Stimulated activated naive CD8-positive, alpha-beta T cell treated with anti-CD3 and anti-CD28 coated beads, Interleukin-15, Interleukin-2, amounts not matched to agents 100 ng/mL and 50 ng/mL, for 24 hours (primary cell): ENCODE results near the gene NOSTRIN.
"Not testable (repeated sequence)": the region's sequence is repeated elsewhere in the genome, so short reads cannot be mapped to it uniquely, and the experiment has no call there.

ENCODE experiments used
- H3K27ac Mint-ChIP-seq: one replicate; pipeline ENCODE4 v1.8.0; 2021; ENCODE audit warnings: mild to moderate bottlenecking, mixed read lengths
- H3K27me3 Mint-ChIP-seq: one replicate; pipeline ENCODE4 v1.8.0; 2021; ENCODE audit warnings: mixed read lengths
- H3K36me3 Mint-ChIP-seq: one replicate; pipeline ENCODE4 v1.8.0; 2021; ENCODE audit warnings: low read depth, mixed read lengths
- H3K4me1 Mint-ChIP-seq: one replicate; pipeline ENCODE4 v1.8.0; 2021; ENCODE audit warnings: low read depth, mixed read lengths
- H3K4me3 Mint-ChIP-seq: one replicate; pipeline ENCODE4 v1.8.0; 2021; ENCODE audit warnings: mild to moderate bottlenecking, mixed read lengths
- H3K9me3 Mint-ChIP-seq: one replicate; pipeline ENCODE4 v1.8.0; 2021; ENCODE audit warnings: mixed read lengths

The NOSTRIN gene

GRCh38 chr2:168781191-168781817, 21.1 kb upstream of the NOSTRIN start:
- H3K9me3 Mint-ChIP-seq = no peaks in the 10 kb centered on the region
- no peak overlapping the region for H3K4me3 Mint-ChIP-seq
- H3K36me3 Mint-ChIP-seq = no peaks in the 10 kb centered on the region
- H3K4me1 Mint-ChIP-seq = no peaks in the 10 kb centered on the region
- H3K27ac Mint-ChIP-seq = no peak overlapping the region
- no peaks in the 10 kb centered on the region for H3K27me3 Mint-ChIP-seq

- H3K4me1 Mint-ChIP-seq = no peaks in the 10 kb centered on the region
- H3K27ac Mint-ChIP-seq = no peak overlapping the region
- H3K9me3 Mint-ChIP-seq = no peaks in the 10 kb centered on the region
- no peaks in the 10 kb centered on the region for H3K27me3 Mint-ChIP-seq
- H3K4me3 Mint-ChIP-seq = no peak overlapping the region
- H3K36me3 Mint-ChIP-seq = no peaks in the 10 kb centered on the region
These were observed 20.2 kb upstream of the NOSTRIN start for GRCh38 chr2:168782271-168782670.

DNA sequence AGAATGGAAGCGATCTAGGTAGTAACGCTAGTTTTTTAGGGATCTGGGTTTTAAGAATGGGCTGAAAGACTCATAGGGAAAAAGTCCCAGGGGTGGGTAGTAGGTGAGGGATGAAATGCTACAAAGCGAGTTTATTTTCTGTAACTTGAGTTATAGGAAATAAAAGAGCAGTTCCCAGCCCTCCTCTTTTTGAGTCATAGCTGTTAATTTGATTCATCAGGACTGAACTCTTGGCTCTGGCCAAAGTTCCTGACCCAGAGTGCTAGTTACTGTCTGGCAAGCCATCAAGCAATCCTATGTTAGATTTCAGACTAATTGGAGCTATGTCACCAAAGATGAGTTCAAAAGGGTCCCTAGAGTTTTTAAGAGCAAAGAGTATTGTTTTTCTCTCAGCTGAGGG, 17.4 kb upstream of the NOSTRIN start:
- Mint-ChIP-seq H3K4me3 (no peak overlapping the region), H3K27me3 (no peaks in the 10 kb centered on the region), H3K4me1 (no peaks in the 10 kb centered on the region), H3K36me3 (no peaks in the 10 kb centered on the region), H3K9me3 (no peaks in the 10 kb centered on the region), H3K27ac (no peak overlapping the region)

DNA sequence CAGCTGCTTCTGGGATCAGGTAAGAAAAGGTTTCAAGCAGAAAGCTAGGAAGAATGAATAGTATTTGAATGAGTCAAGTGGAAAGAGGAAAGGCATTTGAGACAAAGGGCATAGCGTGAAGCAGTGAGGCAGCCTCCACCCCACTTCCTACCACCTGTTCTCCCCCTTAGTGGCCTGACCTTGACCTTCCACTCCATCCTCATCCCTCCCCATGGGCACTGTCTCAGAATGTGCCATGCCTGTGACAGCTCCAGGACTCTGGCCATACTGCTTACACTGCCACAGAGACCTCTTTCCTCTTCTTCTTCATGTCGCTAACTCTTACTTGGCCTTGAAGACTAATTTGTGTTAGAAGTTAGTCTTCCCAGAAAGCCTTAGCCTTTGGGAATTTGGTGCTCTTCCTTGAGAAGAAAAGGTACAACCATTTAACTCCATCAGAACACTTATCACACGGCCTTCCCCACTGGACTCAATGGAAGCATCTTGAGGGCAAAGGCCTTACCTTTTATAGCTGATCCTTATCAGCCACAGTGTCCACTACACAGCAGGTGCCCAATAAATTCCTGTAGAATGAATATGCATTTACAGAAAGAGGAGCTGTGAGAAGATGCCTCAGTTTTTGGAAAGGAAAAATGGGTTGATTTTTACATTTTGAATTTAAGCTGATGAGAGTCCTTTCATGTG, 15.2 kb upstream of the NOSTRIN start:
- Mint-ChIP-seq H3K36me3 (no peaks in the 10 kb centered on the region), H3K9me3 (no peaks in the 10 kb centered on the region), H3K4me1 (no peaks in the 10 kb centered on the region), H3K27ac (no peak overlapping the region), H3K27me3 (no peaks in the 10 kb centered on the region), H3K4me3 (no peak overlapping the region)

DNA sequence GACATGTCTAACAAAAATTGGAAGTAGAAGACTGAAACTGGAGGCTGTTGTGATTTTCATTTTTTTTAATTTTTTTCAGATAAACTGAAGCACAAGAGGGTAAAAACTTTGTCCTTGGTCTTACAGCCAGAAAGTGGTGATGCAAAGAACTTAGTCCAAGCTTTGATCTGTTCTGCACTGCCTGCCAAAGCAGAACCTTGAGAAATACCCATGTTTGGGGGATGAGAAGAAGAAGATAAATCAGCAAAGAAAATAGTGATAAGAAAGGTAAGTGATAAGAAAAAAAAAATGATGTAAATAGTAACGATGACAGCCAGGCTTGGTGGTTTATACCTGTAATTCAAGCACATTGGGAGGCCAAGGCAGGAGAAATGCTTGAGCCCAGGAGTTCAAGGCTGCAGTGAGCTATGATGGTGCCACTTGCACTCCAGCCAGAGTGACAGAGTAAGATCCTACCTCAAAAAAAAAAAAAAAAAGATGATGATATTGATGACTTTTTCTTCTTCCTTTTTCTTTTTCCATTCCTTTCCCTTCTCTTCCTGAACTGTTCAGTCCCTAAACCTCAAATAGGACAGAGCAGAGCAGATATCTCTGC, 14.6 kb upstream of the NOSTRIN start:
- H3K27me3 Mint-ChIP-seq = no peaks in the 10 kb centered on the region
- no peak overlapping the region for H3K4me3 Mint-ChIP-seq
- H3K9me3 Mint-ChIP-seq = no peaks in the 10 kb centered on the region
- no peaks in the 10 kb centered on the region for H3K36me3 Mint-ChIP-seq
- no peak overlapping the region for H3K27ac Mint-ChIP-seq
- H3K4me1 Mint-ChIP-seq = no peaks in the 10 kb centered on the region

DNA sequence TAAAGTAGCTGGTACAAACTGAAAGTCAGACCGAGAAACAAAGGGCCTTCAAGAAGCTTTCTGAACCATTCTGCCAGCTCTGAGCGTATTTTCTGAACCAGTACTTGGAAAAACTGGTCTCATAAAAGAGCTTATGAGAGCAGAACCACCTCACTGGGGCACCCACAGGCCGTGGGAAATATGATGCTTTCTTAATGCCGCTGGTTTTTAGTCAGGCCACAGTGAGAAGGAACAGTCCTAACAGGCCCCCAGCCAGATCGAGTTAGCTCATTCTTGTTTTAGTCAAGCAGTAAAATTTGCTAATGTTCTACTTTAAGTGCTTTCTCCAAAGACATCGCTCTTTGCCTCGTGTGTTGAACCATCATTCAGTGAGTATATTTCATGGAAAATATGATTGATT, 12.7 kb upstream of the NOSTRIN start:
- Mint-ChIP-seq H3K4me3 (no peak overlapping the region), H3K36me3 (no peaks in the 10 kb centered on the region), H3K4me1 (no peaks in the 10 kb centered on the region), H3K27me3 (no peaks in the 10 kb centered on the region), H3K27ac (no peak overlapping the region), H3K9me3 (no peaks in the 10 kb centered on the region)

DNA sequence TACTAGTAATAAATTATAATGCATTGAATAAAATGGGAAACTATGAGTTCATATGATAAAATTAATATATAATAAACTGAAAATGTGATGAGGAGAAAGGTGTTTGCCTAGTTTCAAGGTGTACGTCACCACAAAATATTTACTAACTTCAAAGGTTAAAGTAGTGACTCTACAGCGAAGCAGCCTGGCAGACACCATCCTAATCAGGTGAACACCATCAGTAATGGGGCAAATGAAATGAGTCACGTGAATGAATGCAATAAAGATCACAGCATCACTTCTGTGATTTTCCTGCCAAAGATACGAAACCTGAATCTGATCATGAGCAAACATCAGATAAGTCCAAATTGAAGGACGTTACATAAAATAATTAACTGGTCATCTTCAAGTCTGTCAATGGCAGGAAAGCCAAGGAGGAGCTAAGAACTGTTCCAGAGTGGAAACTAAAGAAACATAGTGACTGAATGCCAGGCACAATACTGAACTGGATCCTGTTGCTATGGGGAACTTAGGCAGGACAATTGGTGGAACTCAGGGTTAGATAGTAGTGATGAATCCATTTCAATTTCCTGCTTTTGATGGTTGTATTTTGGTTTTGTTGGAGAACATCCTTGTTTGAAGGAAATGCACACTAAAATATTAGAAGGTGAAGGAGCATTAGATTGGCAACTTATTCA, 12.1 kb upstream of the NOSTRIN start:
- Mint-ChIP-seq H3K4me3 (no peak overlapping the region), H3K9me3 (no peaks in the 10 kb centered on the region), H3K36me3 (no peaks in the 10 kb centered on the region), H3K4me1 (no peaks in the 10 kb centered on the region), H3K27ac (no peak overlapping the region), H3K27me3 (no peaks in the 10 kb centered on the region)

- not testable (repeated sequence) for H3K4me1 Mint-ChIP-seq, H3K36me3 Mint-ChIP-seq, H3K27ac Mint-ChIP-seq, H3K9me3 Mint-ChIP-seq, H3K27me3 Mint-ChIP-seq, H3K4me3 Mint-ChIP-seq
These were observed 11.3 kb upstream of the NOSTRIN start for GRCh38 chr2:168791140-168791539.

- Mint-ChIP-seq H3K36me3 (no peaks in the 10 kb centered on the region), H3K9me3 (no peaks in the 10 kb centered on the region), H3K27me3 (no peaks in the 10 kb centered on the region), H3K4me1 (no peaks in the 10 kb centered on the region), H3K27ac (no peak overlapping the region), H3K4me3 (no peak overlapping the region)
These were observed 8.8 kb upstream of the NOSTRIN start for GRCh38 chr2:168793596-168793995.

- Mint-ChIP-seq H3K27me3 (no peaks in the 10 kb centered on the region), H3K4me1 (no peaks in the 10 kb centered on the region), H3K27ac (no peak overlapping the region), H3K9me3 (no peaks in the 10 kb centered on the region), H3K36me3 (no peaks in the 10 kb centered on the region), H3K4me3 (no peak overlapping the region)
These were observed 7.5 kb upstream of the NOSTRIN start for GRCh38 chr2:168794968-168795367.

- Mint-ChIP-seq H3K36me3 (no peaks in the 10 kb centered on the region), H3K4me3 (no peak overlapping the region), H3K4me1 (no peaks in the 10 kb centered on the region), H3K27ac (no peak overlapping the region), H3K9me3 (no peaks in the 10 kb centered on the region), H3K27me3 (no peaks in the 10 kb centered on the region)
These were observed 6.3 kb upstream of the NOSTRIN start for GRCh38 chr2:168796090-168796577.

GRCh38 chr2:168796583-168797285, 5.7 kb upstream of the NOSTRIN start:
- Mint-ChIP-seq H3K9me3 (no peaks in the 10 kb centered on the region), H3K36me3 (no peaks in the 10 kb centered on the region), H3K27me3 (no peaks in the 10 kb centered on the region), H3K4me1 (no peaks in the 10 kb centered on the region), H3K4me3 (no peak overlapping the region), H3K27ac (no peak overlapping the region)

GRCh38 chr2:168797286-168797655, 5.2 kb upstream of the NOSTRIN start:
- Mint-ChIP-seq H3K9me3 (no peaks in the 10 kb centered on the region), H3K36me3 (no peaks in the 10 kb centered on the region)

DNA sequence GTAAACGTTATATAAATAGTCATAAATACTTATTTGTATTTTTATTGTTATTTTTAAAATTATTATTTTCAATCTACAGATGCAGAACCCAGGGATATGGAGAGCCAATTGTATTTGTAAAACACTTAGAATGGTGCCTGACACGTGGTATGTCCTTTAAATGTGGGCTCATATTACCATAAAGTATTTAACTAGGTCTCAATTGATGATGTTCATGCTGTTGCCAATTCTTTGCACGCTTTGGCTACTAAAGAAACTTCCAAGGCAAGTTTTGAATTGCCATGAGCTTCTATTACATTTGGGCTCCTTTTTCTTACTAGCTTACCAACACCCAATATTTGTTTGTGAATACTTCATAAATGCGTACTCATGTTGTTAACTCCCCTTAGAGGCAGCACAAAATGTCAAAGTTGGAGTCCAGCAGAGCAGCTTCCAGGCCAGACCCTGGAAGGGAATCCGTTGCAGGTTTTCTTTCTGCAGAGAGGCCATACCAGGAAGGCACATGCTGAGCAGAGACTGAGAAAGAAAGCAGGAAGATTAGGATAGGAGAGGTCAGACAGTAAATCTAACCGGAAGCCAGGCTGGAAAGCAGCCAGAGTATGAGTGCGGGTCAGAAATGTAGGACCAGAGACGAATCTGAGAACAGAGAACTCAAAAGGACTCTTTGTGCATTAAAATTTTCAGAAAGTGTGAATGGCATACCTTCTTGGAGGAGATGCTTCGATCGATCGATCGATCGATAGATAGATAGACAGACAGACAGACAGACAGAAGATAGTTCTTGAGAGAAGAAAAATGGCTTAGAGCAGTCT, 4.2 kb upstream of the NOSTRIN start:
- Mint-ChIP-seq H3K27ac (no peak overlapping the region), H3K4me1 (no peaks in the 10 kb centered on the region), H3K27me3 (no peaks in the 10 kb centered on the region), H3K36me3 (no peaks in the 10 kb centered on the region), H3K4me3 (no peak overlapping the region), H3K9me3 (no peaks in the 10 kb centered on the region)

More at GRCh38 chr2:168797286-168797655, 5.2 kb upstream of the NOSTRIN start:
- Mint-ChIP-seq H3K27me3 (no peaks in the 10 kb centered on the region), H3K27ac (no peak overlapping the region), H3K4me3 (no peak overlapping the region), H3K4me1 (no peaks in the 10 kb centered on the region)
